Left lung (tissue), 10 donors: ENCODE results near the gene UNC5A. TPM values are rescaled to one million over a fixed set of nuclear protein-coding genes. Genes with fewer than 3 reads are reported as not detected.

ENCODE experiments used
- ATAC-seq: fragments of 200-7000 bp; cut with Tn5 transposase; one replicate; pipeline ENCODE4 v1.9.1; 2020; ENCODE audit warnings: moderate library complexity
- DNase-seq, 4 donors: peaks; one replicate each; pipeline ENCODE4 v3.0.0-alpha.2; 2013 to 2020
- H3K27ac ChIP-seq, 2 donors: fragments of 200-600 bp; sonication (generic) in 1 of 2; one replicate each; pipeline versions ENCODE4 v1.5.0 to v1.8.0; 2020 to 2021
- H3K27me3 ChIP-seq, 2 donors: fragments of 200-600 bp; sonication (generic) in 1 of 2; one replicate each; pipeline versions ENCODE4 v1.5.0 to v1.8.0; 2020 to 2021
- H3K36me3 ChIP-seq, 2 donors: fragments of 200-600 bp; sonication (generic) in 1 of 2; one replicate each; pipeline versions ENCODE4 v1.5.0 to v1.8.0; 2020 to 2021
- H3K4me1 ChIP-seq, 2 donors: fragments of 200-600 bp; one replicate each; pipeline ENCODE4 v1.8.0; 2021
- H3K4me3 ChIP-seq, 2 donors: fragments of 200-600 bp; sonication (generic) in 1 of 2; one replicate each; pipeline versions ENCODE4 v1.5.0 to v1.8.0; 2020 to 2021; ENCODE audit warnings: mild to moderate bottlenecking in 1 of 2
- H3K9me3 ChIP-seq, 2 donors: fragments of 200-600 bp; sonication (generic) in 1 of 2; one replicate each; pipeline versions ENCODE4 v1.5.0 to v1.8.0; 2020 to 2021
- CTCF ChIP-seq, 2 donors: fragments of 200-600 bp; sonication (generic) in 1 of 2; IDR thresholded peaks; one replicate each; pipeline versions ENCODE4 v1.5.0 to v1.8.0; 2021; ENCODE audit warnings: antibody characterized with exemption in 2 of 2
- intact Hi-C, 2 donors: fragments of 100-400 bp; cut with DNase I; formaldehyde crosslinking; loops; one replicate each; pipeline versions ENCODE4 v1.11.2 to v1.14.2; 2022
- polyA plus RNA-seq, 6 donors: library from polyadenylated mRNA; unstranded; fragments of 120-200 nt; gene quantifications; one replicate each; pipeline ENCODE4 v1.2.1, GENCODE V29; 2013; ENCODE audit not compliant: insufficient read length in 6 of 6
- total RNA-seq, 2 donors: library from RNA; stranded (reverse); fragmentation: NEBNext Ultra II Directional; extraction: Animal tissue kit (Norgen Biotek cat#: 25700); gene quantifications; one replicate each; pipeline ENCODE4 v1.2.1, GENCODE V29; 2021
- donor health status: DM: no; HTN: yes; CAD: no.
- donor health status: DM: no; HTN: no; CAD: no.

UNC5A gene
- total and polyA plus RNA-seq, 8 donors = 0.24 to 1.6 (median 1.0) TPM; not detected in 1

- Histone ChIP-seq H3K4me1 (no peaks in the 10 kb centered on the region), H3K27ac (no peak overlapping the region), H3K27me3 (peaks cover 4 to 86% of the 10 kb centered on the region in 2 donors), H3K4me3 (no peak overlapping the region), H3K9me3 (no peaks in the 10 kb centered on the region), H3K36me3 (no peaks in the 10 kb centered on the region)
- no peak for TF ChIP-seq CTCF (IDR thresholded peaks at IDR 0.05)
- DNase-seq (peak in 1 of 4 donors; percentile 61), ATAC-seq (no peak)
- intact Hi-C loops = no loop called here
These were observed 47.5 kb downstream of the UNC5A start for GRCh38 chr5:176857894-176858273.

- ATAC-seq = no peak
- TF ChIP-seq CTCF (IDR thresholded peaks at IDR 0.05) = no peak
- H3K9me3 ChIP-seq = no peaks in the 10 kb centered on the region
- H3K27me3 ChIP-seq = peaks cover 4 to 85% of the 10 kb centered on the region in 2 donors
- DNase-seq = peak in 1 of 4 donors; percentile 59
- intact Hi-C loops = no loop called here
- H3K4me1 ChIP-seq = no peaks in the 10 kb centered on the region
- no peak overlapping the region for H3K27ac ChIP-seq
- no peaks in the 10 kb centered on the region for H3K36me3 ChIP-seq
- H3K4me3 ChIP-seq = no peak overlapping the region
These were observed 49.6 kb downstream of the UNC5A start for GRCh38 chr5:176859916-176860315.

GRCh38 chr5:176860381-176860780 lies 50.0 kb downstream of the UNC5A start:
- no peaks in the 10 kb centered on the region for H3K9me3 ChIP-seq
- H3K4me1 ChIP-seq = no peaks in the 10 kb centered on the region
- intact Hi-C loops = no loop called here
- H3K27ac ChIP-seq = no peak overlapping the region
- peaks cover 6 to 85% of the 10 kb centered on the region in 2 donors for H3K27me3 ChIP-seq
- no peaks in the 10 kb centered on the region for H3K36me3 ChIP-seq
- TF ChIP-seq CTCF (IDR thresholded peaks at IDR 0.05) = no peak
- ATAC-seq = no peak
- H3K4me3 ChIP-seq = no peak overlapping the region
- DNase-seq = peak in 1 of 4 donors; percentile 54

- no peak overlapping the region for H3K4me3 ChIP-seq
- DNase-seq (peak in 1 of 4 donors; percentile 64), ATAC-seq (no peak)
- no peaks in the 10 kb centered on the region for H3K9me3 ChIP-seq
- H3K27me3 ChIP-seq = peaks cover 14 to 85% of the 10 kb centered on the region in 2 donors
- no peaks in the 10 kb centered on the region for H3K4me1 ChIP-seq
- intact Hi-C loops = no loop called here
- H3K36me3 ChIP-seq = no peaks in the 10 kb centered on the region
- H3K27ac ChIP-seq = no peak overlapping the region
- TF ChIP-seq CTCF (IDR thresholded peaks at IDR 0.05) = no peak
These were observed 50.9 kb downstream of the UNC5A start for GRCh38 chr5:176861276-176861675.

GRCh38 chr5:176862330-176862995 lies 52.1 kb downstream of the UNC5A start:
- no peak for ATAC-seq
- Histone ChIP-seq H3K4me3 (no peak overlapping the region), H3K27ac (no peak overlapping the region), H3K27me3 (peaks cover 26 to 86% of the 10 kb centered on the region in 2 donors), H3K9me3 (no peaks in the 10 kb centered on the region), H3K36me3 (no peaks in the 10 kb centered on the region), H3K4me1 (no peaks in the 10 kb centered on the region)
- DNase-seq = peak in 1 of 4 donors; percentile 62
- no peak for TF ChIP-seq CTCF (IDR thresholded peaks at IDR 0.05)
- intact Hi-C loops = no loop called here
